AG20443 (cell line): Measurements from ENCODE around the gene SLC27A6.

ENCODE experiments used
- DNase-seq: peaks from one replicate; pipeline ENCODE4 v3.0.0; 2012; ENCODE audit warnings: low spot score, mixed read lengths

Gene SLC27A6

DNA sequence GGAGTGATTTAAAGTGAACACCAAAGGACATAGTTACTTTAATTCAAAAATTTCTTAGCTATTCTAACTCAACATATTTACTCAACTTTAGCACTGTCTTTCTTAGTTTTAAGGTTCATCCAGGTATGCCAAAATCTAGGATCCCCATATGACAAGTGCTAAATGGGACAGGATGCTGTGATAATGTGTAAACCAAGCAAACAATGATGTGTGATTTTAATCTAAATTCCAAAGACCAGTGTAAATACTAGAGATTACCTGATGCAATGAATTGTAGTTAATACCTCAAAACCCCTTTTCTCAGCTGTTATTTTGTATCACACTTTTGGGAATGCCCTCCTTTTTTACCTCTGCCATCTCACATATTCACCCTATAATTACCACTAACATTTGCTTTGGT, 102.5 kb downstream of the SLC27A6 start:
- DNase-seq, result no peak

GRCh38 chr5:129069292-129069691, 104.0 kb downstream of the SLC27A6 start:
- DNase-seq, result no peak

GRCh38 chr5:129073111-129073510, 107.8 kb downstream of the SLC27A6 start:
- no peak for DNase-seq

- no peak for DNase-seq
Measured at GRCh38 chr5:129074903-129075302, 109.6 kb downstream of the SLC27A6 start.

DNA sequence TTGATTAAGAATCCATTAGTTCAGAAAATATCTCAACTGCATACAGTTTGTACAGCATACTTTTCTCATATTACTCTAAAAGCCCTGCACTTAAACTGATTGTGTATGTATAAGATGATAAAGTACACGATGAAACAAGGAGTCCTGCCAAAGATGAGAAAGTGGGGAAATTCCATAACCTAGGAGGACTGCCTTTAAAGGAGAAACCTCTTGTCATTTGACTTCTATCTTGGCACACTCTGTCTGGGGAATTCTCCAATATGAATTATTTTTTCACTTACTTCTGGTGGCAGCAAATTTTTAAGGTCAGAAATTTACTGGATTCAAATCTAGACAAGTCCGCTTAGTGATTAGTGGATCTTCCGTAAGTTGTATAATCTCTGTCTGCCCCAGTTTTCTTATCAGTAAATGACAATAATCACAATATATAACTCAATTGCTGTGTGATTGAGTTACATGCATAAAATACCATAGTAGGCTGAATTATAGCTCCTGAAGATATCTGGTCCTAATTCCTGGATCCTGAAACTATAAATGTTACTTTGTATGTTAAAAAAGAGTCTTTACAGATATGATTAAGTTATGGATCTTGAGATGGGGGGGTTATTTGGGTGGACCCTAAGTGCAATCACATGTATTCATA, 112.3 kb downstream of the SLC27A6 start:
- no peak for DNase-seq

DNA sequence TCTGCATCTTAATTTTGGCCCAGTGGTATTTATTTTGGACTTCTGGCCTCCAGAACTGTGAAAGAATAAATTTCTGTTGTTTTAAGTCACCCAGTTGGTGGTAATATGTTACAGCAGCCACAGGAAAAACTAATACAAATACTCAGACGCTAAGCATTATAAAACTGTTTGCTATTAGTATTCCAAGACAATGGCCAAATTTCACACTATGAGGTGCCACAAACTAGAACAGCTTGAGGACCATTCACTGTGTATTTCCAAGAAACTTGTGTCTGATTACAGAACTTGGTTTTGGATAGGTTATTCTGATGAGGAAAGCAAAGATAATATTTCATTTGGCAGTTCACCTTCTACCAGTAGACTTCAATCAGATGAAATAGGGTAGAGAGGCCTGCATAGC, 113.0 kb downstream of the SLC27A6 start:
- no peak for DNase-seq

GRCh38 chr5:129078660-129079059, 113.4 kb downstream of the SLC27A6 start:
- no peak for DNase-seq

DNA sequence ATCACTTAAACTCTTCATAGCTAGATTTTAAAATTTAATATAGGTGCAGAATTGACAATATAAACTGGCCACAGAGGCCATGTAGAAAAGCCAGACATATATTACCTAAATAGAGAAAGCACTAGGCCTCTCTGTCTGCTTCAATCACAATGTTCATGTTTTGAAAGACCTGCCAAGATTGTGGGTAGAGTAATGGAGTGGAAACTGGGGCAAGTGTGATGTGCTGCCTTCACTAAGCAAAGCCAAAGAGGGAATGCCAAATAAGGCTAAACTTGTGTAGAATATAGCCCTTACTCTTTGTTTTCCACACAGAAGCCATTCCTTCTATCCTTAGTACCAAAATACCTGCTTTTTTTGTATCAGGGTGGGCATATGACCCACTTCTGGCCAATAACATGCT, 114.2 kb downstream of the SLC27A6 start:
- DNase-seq, result no peak

- DNase-seq, result no peak
Measured at GRCh38 chr5:129080766-129081165, 115.5 kb downstream of the SLC27A6 start.

DNA sequence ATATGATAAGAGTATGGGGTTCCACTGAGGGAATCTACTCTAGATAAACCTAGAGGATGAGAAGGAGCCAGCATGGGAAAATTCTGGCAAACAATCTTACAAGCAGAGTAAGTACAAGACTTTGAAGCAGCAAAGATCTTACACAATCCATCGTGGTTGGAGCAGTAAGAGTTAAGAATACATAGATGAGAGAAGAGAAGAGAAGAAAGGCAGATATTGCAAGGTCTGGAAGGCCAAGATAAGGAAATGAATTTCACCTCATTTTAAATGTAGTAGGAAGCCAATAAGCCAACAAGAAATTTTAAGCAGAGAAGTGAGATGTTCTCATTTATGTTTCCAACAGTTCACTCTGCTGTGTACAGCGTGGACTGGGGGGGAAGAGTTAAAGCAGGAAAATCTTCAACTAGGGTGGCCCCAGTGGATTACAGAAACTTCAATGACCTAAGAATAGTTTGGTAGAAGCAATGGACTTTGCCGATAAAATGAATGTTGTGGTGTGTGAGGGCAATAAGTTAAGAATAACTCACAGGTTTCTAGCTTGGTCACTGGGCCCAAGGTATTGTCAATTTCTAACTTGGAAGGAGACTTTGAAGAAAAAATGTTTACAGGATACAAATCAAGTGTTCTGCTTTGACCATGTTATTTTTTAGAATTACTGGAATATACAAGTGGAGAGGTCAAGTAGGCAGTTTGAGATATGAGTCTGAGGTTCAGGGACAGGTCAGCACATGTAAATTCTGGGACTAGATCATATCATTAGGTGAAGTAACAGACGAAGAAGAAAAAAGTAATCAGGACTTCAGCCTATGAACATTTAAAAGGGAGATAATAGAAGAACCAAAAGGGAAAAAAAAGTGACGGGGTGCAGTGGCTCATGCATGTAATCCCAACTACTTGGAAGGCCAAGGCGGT, 117.2 kb downstream of the SLC27A6 start:
- DNase-seq, result no peak
